ENCODE data around the gene TIMP4.

The TIMP4 gene

GRCh38 chr3:12184541-12184940 lies 25.8 kb upstream of the TIMP4 start:
- no peak for DNase-seq

DNA sequence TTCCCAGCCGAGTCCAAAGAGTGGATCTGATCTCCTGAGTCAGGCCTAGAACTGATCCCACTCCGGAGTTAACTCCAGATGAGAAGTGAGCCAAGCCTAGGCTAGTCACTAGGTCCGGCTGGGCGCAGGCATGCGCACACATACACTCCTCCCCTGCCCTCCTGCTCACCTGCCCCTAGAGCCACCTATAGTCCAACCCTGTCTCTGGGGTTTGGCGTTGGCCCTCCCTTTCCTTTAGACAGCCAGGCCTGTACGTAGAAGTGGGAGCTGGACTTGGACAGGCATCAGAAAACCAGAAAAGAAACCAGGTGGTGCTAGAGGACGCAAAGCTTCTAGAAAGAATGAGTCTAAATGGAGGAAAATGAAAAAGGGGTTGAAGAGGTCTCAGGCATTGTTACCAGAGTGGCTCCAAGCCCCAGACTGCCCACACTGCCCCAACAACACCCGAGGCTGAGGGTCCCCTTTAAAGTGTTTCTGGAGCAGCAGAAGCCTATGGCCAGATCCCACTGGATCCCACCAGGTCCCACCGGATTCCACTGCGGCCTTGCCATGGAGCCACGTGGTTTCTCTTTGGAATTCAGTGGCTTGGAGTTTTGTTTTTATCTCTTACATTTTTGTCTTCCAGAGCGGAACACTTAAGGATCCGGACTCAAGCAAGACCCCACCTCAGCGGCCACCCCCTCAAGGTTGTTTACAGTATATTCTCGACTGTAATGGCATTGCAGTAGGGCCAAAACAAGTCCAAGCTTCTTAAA lies 24.2 kb upstream of the TIMP4 start:
- DNase-seq, result no peak

- DNase-seq, result no peak
Measured at GRCh38 chr3:12181806-12182205, 23.1 kb upstream of the TIMP4 start.

- no peak for DNase-seq
Measured at GRCh38 chr3:12181301-12181700, 22.6 kb upstream of the TIMP4 start.

DNA sequence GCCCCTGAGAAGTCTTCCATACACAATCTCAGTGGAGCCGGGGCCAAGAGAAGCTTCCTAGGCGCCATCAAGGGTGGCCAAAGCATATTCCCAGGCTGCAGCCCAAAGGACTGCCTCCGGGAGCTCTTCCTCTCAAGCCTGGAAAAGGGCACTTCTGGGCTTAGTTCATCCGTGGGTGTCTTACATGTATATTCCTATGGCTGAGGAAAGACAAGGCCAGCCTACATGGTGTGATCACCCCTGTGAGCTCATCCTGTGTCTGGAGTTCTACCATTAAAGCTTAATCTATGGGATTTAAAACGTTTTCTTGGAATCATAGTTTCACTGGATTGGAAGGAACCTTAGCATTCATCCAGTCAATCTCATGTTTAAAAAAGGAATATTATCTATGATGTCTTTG lies 21.9 kb upstream of the TIMP4 start:
- no peak for DNase-seq

GRCh38 chr3:12180218-12180617 lies 21.5 kb upstream of the TIMP4 start:
- no peak for DNase-seq

- no peak for DNase-seq
Measured at GRCh38 chr3:12179441-12179840, 20.7 kb upstream of the TIMP4 start.

DNA sequence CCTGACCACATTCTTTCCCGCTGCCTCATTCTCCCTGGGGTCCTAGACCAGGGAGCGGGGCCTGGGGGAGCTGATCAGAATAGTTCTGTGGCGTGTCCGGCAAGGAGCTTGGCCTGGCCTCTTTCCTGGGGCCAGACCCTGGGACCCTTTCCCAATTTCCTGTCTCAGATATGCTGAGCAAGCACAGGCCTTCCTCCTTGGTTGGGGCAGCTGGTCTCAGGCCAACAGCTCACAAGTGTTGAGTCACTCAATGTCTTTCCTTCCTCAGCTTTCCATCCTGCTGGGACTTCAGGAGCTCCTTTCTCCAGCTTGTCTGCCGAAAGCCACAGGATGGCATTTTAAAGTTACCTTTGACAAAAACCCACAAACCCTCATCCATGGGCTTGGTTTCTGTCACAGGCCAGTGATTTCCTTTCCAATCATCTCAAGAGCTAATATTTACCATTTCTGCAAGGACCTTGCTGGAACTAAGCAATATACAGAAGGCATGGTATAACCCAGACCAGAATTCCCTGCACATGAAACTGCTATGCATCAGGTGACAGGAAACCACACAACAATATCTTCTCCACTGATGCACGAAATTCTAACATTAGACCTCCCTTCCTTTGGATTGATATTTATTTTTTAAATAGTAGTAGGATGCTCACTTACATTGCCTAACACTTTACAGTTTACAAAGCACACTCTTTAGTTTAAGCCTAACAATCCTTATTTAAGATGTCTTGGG lies 19.5 kb upstream of the TIMP4 start:
- no peak for DNase-seq

- DNase-seq, result no peak
Measured at GRCh38 chr3:12177126-12177525, 18.4 kb upstream of the TIMP4 start.

DNA sequence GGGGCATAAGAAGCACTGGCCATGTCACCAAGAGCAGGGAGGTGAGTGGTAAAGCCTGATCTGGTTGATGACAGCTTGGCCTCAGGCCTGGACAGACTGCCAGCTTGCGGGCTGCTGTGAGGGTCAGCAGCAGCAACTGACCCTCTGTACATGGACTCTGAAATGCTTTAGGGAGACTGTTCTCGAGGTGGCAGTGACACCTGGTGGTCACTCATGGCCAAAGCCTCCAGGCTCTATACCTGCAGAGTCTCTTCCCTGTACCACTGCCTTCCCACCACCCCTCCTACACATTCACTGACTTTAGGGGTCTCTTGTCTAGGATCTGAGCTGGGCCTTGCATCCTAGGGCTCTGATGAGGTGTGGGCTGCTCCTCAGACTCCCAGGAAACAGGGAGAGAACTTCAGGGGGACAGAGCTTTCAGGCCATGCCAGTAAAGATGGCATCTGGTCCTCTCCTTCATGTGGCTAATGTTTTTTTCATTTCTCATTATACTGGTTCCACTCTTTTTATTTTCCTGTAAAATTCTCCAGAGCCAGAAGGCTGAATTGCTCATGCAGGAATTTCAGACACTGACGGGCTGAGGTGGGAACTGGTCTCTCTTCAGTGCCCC lies 17.2 kb upstream of the TIMP4 start:
- no peak for DNase-seq

DNA sequence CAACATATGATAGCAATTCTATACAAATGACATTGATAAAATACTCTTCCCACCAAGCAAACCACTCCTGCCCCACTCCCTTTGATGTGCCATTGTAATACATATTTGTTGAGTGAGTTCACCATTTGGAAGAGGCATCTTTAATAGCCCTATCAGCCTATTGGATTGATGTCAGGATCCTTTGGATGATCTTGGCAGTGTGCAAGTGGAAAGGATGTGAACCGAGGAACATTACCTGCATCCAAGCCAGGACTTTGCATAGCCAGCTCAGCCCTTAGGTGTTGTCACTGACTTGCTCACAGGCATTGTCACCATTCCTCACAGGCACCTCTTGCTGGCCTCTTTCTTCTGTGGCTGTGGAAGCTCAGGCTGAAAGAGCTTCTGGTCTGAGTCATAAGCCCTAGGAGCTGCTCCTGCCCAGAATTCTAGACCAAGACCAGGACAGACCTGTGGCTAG lies 16.5 kb upstream of the TIMP4 start:
- DNase-seq, result no peak

GRCh38 chr3:12170207-12170606 lies 11.5 kb upstream of the TIMP4 start:
- DNase-seq, result no peak

GRCh38 chr3:12165909-12166308 lies 7.2 kb upstream of the TIMP4 start:
- DNase-seq, result no peak

GRCh38 chr3:12159227-12159601 lies 502 bp upstream of the TIMP4 start:
- no peak for DNase-seq

DNA sequence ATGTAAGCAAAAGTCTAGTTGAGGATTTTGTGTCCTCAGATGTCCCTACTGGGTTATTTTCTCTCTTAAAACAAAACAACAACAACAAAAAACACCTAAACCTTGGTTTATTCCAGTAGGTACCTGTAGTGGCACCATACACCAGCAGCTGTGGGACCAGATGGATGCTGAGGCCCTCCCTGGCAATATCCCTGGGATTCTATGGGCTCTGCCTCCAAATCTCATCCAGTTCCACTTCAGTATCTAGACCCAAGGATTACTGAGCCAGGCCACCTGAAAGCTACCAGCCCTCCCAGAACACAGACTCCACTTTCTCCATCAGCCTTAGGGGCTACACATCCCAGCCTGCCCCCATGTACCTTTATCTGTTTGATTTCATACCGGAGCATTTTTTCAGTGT lies 1.7 kb downstream of the TIMP4 start:
- DNase-seq, result no peak

GRCh38 chr3:12155828-12156227 lies 2.9 kb downstream of the TIMP4 start:
- DNase-seq, result no peak

DNA sequence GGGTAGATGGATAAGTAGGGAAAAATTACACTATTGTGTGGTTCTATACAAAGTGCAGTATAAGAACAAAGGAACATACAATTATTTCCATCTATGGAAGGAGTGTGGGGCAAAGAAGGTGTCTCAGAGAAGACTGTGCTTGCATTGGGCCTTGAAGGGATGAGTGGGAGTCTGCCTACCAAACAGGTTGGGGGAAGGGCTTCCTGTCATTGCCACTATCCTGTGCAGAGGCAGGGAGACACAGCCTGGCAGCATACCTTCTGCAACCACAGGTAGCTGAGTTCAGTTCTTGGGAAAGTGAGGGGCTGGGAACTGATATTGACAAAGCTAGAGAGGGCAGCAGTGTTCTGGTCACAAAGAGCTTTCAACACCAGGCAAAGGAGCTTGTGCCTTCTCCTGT lies 3.4 kb downstream of the TIMP4 start:
- DNase-seq, result no peak

GRCh38 chr3:12154151-12154550 lies 4.6 kb downstream of the TIMP4 start:
- DNase-seq, result no peak

GRCh38 chr3:12150112-12150511 lies 8.6 kb downstream of the TIMP4 start:
- no peak for DNase-seq

- DNase-seq, result no peak
Measured at GRCh38 chr3:12149029-12149428, 9.7 kb downstream of the TIMP4 start.

GRCh38 chr3:12148183-12148940 lies 10.3 kb downstream of the TIMP4 start:
- DNase-seq, result no peak

GRCh38 chr3:12147049-12147780 lies 11.5 kb downstream of the TIMP4 start:
- no peak for DNase-seq
